B cell (primary cell): ENCODE data around the gene P4HA2.

Experiments
- EZH2 ChIP-seq: IDR thresholded peaks from 2 replicates; pipeline ENCODE4 v1.6.1; 2012; ENCODE audit warnings: borderline replicate concordance, low read depth, mild to moderate bottlenecking, moderate library complexity, low read length; ENCODE audit not compliant: insufficient read depth, poor library complexity, severe bottlenecking
- TF ChIP-seq, protein P1 (sequence below): fragments of 200-600 bp; IDR thresholded peaks from one replicate; pipeline ENCODE4 v1.8.0; 2022; ENCODE audit warnings: antibody characterized with exemption, mild to moderate bottlenecking

DNA sequence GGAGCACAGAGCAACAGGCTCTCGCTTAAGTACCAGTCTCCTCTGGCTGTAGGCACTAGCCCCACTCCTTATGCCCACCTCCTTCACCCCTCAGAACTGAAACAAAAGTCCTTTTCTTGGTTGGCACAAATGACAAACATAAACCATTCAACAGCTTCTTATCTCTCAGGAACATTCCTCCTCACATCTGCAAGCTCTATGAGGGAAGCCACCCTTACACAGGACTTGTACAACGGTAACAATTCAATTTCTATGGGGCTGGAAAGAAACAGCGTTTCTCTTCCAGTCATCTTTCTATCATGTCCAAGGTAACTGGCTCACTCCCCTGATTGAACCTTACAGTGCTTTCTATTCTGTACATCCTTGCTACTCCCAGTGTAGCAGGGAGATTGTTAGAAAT lies 80.0 kb downstream of the P4HA2 start:
- TF ChIP-seq, protein P1, sequence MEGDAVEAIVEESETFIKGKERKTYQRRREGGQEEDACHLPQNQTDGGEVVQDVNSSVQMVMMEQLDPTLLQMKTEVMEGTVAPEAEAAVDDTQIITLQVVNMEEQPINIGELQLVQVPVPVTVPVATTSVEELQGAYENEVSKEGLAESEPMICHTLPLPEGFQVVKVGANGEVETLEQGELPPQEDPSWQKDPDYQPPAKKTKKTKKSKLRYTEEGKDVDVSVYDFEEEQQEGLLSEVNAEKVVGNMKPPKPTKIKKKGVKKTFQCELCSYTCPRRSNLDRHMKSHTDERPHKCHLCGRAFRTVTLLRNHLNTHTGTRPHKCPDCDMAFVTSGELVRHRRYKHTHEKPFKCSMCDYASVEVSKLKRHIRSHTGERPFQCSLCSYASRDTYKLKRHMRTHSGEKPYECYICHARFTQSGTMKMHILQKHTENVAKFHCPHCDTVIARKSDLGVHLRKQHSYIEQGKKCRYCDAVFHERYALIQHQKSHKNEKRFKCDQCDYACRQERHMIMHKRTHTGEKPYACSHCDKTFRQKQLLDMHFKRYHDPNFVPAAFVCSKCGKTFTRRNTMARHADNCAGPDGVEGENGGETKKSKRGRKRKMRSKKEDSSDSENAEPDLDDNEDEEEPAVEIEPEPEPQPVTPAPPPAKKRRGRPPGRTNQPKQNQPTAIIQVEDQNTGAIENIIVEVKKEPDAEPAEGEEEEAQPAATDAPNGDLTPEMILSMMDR, result no peak
- TF ChIP-seq EZH2, result no peak
